Sigmoid colon (tissue), 4 donors: ENCODE results near the gene FAR1.

ENCODE experiments used
- POLR2AphosphoS5 ChIP-seq, 4 donors: sonication (generic); formaldehyde crosslinking; IDR thresholded peaks; one replicate each; pipeline ENCODE4 v1.6.1; 2017; ENCODE audit warnings: antibody characterized with exemption in 4 of 4
- TF ChIP-seq, protein P1 (sequence below), 4 experiments: fragments of 450-650 bp in 3 of 4; fragments of 200-600 bp in 1 of 4; IDR thresholded peaks; one replicate each; pipeline ENCODE4 v1.5.1; 2016 to 2019; ENCODE audit warnings: antibody characterized with exemption in 4 of 4, mild to moderate bottlenecking in 3 of 4, moderate library complexity in 2 of 4

DNA sequence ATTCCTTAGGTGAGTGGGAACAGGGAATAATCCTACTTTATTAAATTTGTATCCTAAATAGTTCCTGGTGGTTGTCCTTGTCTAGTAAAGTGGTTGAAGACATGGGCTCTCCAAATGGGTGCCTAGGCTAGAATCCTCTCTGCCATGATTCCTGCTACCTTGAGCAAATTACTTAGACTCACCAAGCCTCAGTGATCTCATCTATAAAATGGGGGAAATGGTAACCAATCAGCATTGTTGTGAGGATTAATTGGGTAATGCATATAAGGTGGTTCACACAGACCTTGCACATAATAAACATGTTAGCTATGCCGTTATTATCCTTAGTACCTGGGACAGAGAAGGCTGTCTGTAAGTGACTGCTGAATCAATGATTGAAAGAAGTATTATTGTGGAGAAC lies 109.9 kb downstream of the FAR1 start:
- TF ChIP-seq, protein P1, sequence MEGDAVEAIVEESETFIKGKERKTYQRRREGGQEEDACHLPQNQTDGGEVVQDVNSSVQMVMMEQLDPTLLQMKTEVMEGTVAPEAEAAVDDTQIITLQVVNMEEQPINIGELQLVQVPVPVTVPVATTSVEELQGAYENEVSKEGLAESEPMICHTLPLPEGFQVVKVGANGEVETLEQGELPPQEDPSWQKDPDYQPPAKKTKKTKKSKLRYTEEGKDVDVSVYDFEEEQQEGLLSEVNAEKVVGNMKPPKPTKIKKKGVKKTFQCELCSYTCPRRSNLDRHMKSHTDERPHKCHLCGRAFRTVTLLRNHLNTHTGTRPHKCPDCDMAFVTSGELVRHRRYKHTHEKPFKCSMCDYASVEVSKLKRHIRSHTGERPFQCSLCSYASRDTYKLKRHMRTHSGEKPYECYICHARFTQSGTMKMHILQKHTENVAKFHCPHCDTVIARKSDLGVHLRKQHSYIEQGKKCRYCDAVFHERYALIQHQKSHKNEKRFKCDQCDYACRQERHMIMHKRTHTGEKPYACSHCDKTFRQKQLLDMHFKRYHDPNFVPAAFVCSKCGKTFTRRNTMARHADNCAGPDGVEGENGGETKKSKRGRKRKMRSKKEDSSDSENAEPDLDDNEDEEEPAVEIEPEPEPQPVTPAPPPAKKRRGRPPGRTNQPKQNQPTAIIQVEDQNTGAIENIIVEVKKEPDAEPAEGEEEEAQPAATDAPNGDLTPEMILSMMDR (IDR thresholded peaks at IDR 0.05): no peak
- no peak for TF ChIP-seq POLR2AphosphoS5 (IDR thresholded peaks at IDR 0.05)
